ENCODE data around the gene LLGL2.
"Not testable (repeated sequence)": the region's sequence is repeated elsewhere in the genome, so short reads cannot be mapped to it uniquely, and the experiment has no call there.

Gene LLGL2

GRCh38 chr17:75571885-75572215 lies 46.4 kb downstream of the LLGL2 start:
- DNase-seq: no peak

- no peak for DNase-seq
Measured at GRCh38 chr17:75572713-75573539, 47.4 kb downstream of the LLGL2 start.

- DNase-seq: no peak
Measured at GRCh38 chr17:75573540-75573957, 48.1 kb downstream of the LLGL2 start.

GRCh38 chr17:75573994-75574393 lies 48.5 kb downstream of the LLGL2 start:
- no peak for DNase-seq

- DNase-seq: no peak
Measured at GRCh38 chr17:75574404-75575036, 49.0 kb downstream of the LLGL2 start.

- no peak for DNase-seq
Measured at GRCh38 chr17:75575197-75575596, 49.7 kb downstream of the LLGL2 start.

- DNase-seq: no peak
Measured at GRCh38 chr17:75575728-75576127, 50.2 kb downstream of the LLGL2 start.

- no peak for DNase-seq
Measured at GRCh38 chr17:75576661-75577060, 51.2 kb downstream of the LLGL2 start.

GRCh38 chr17:75581121-75581725 lies 55.7 kb downstream of the LLGL2 start:
- not testable (repeated sequence) for DNase-seq

GRCh38 chr17:75583197-75583596 lies 57.7 kb downstream of the LLGL2 start:
- DNase-seq: not testable (repeated sequence)

- DNase-seq: no peak
Measured at GRCh38 chr17:75584849-75585175, 59.3 kb downstream of the LLGL2 start.

- DNase-seq: no peak
Measured at GRCh38 chr17:75587675-75588595, 62.4 kb downstream of the LLGL2 start, which contains the start of gene MYO15B. Gene MYO15B, plus strand, starts transcription at chr17:75587800. Its CDS starts 258 bp downstream, at chr17:75588058.

GRCh38 chr17:75588596-75589011 lies 63.1 kb downstream of the LLGL2 start:
- DNase-seq: no peak

GRCh38 chr17:75589012-75589918 lies 63.8 kb downstream of the LLGL2 start:
- DNase-seq: peak in 1 of 2 experiments; percentile 23

GRCh38 chr17:75589919-75590303 lies 64.4 kb downstream of the LLGL2 start:
- no peak for DNase-seq

GRCh38 chr17:75590314-75590761 lies 64.8 kb downstream of the LLGL2 start:
- DNase-seq: no peak

- no peak for DNase-seq
Measured at GRCh38 chr17:75590849-75591721, 65.6 kb downstream of the LLGL2 start.

- no peak for DNase-seq
Measured at GRCh38 chr17:75591722-75592302, 66.3 kb downstream of the LLGL2 start.

- no peak for DNase-seq
Measured at GRCh38 chr17:75592348-75593020, 67.0 kb downstream of the LLGL2 start.

GRCh38 chr17:75593430-75593829 lies 67.9 kb downstream of the LLGL2 start:
- DNase-seq: not testable (repeated sequence)
